Measurements from ENCODE around the gene GPT2. TPM values are rescaled to one million over a fixed set of nuclear protein-coding genes. Genes with fewer than 3 reads are reported as not detected.

GPT2 gene
- total RNA-seq, 1 experiment from 2014 or later, result 68.8 TPM

DNA sequence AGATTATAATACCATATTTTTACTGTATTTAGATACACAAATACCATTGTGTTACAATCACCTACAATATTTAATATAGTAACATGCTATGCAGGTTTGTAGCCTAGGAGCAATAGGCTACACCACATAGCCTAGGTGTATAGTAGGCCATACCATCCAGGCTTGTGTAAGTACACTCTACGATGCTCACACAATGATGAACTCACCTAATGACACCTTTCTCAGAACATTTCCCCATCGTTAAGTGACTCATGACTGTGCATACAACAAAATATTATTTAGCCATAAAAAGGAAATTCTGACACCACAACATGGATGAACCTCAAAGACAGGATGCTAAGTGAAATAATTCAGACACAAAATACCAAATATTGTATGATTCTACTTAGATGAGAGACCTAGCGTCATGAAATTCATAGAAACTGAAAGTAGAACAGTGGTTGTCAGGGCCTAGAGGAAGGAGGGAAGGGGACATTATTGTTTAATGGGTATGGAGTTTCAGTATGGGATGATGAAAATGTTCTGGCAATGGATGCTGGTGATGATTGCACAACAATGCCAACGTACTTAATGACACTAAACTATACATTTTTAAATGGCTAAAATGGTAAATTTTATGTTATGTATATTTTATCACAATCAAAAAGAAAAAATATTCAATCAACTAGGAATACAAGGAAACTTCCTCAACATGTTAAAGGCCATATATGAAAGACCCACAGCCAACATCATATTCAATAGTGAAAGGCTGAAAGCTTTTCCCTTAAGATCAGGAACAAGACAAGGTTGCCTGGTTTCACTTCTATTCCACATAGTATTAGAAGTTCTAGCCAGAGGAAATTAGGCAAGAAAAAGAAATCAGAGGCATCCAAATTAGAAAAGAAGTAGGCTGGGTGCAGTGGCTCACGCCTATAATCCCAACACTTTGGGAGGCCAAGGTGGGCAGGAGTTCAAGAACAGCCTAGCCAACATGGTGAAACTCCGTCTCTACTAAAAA, 47.3 kb upstream of the GPT2 start:
- Histone ChIP-seq H2AK5ac (ENCODE audit: insufficient read length, low read length) (no peak overlapping the region), H4K20me1 (ENCODE audit: control insufficient read depth, insufficient read depth, insufficient read length) (no peaks in the 10 kb centered on the region), H3K4me1 (ENCODE audit: insufficient read depth, low read length) (no peaks in the 10 kb centered on the region), H3K27me3 (ENCODE audit: insufficient read depth, low read length) (no peaks in the 10 kb centered on the region), H3K23me2 (ENCODE audit: insufficient read length, low read depth, low read length, poor library complexity, severe bottlenecking) (no peaks in the 10 kb centered on the region), H3K4ac (ENCODE audit: low read depth, low read length) (no peak overlapping the region), H3K79me1 (ENCODE audit: insufficient read depth, low read depth, low read length, poor library complexity, severe bottlenecking) (no peaks in the 10 kb centered on the region), H3T11ph (ENCODE audit: low read length) (no peak overlapping the region), H2BK5ac (ENCODE audit: insufficient read length, low read length) (no peak overlapping the region), H2BK20ac (ENCODE audit: low read depth, low read length, poor library complexity, severe bottlenecking) (no peak overlapping the region), H4K91ac (ENCODE audit: insufficient read length, low read depth, low read length) (no peak overlapping the region), H3K9me3 (ENCODE audit: control insufficient read depth, low read depth, low read length) (no peaks in the 10 kb centered on the region), H3K23ac (ENCODE audit: insufficient read length, low read depth, low read length) (no peak overlapping the region), H3K4me2 (ENCODE audit: insufficient read depth, insufficient read length, low read length) (no peak overlapping the region), H2BK12ac (ENCODE audit: insufficient read length, low read depth, low read length) (no peak overlapping the region), H2BK15ac (ENCODE audit: low read depth, low read length) (no peak overlapping the region), H3K14ac (ENCODE audit: insufficient read depth, low read length) (no peak overlapping the region), H3K27ac (ENCODE audit: insufficient read length, low read depth, low read length) (no peak overlapping the region), H4K8ac (replicated peaks; ENCODE audit: insufficient read length, low read depth, low read length) (no peak overlapping the region), H2BK120ac (ENCODE audit: low read depth, low read length, poor library complexity, severe bottlenecking) (no peak overlapping the region), H4K5ac (ENCODE audit: insufficient read length, low read depth, low read length) (no peak overlapping the region), H3K18ac (ENCODE audit: insufficient read length, low read depth, low read length) (no peak overlapping the region), H2AFZ (ENCODE audit: low read length) (no peak overlapping the region), H3K56ac (ENCODE audit: insufficient read length, low read depth, low read length) (no peak overlapping the region), H3K79me2 (ENCODE audit: insufficient read depth, low read length) (no peaks in the 10 kb centered on the region), H3K9ac (ENCODE audit: extremely low read depth, insufficient read length, low read length) (no peak overlapping the region)
- Mint-ChIP-seq H3K4me3 (no peak overlapping the region), H3K9me3 (peaks cover under 1 to 2% of the 10 kb centered on the region in 2 experiments; a peak in 3 of 5 replicates), H3K4me1 (no peaks in the 10 kb centered on the region), H3K36me3 (ENCODE audit: insufficient read depth in 1 of 3, low read depth in 3 of 3) (peaks cover 0 to 1% (median 0%) of the 10 kb centered on the region in 3 experiments; a peak in 1 of 7 replicates), H3K27me3 (ENCODE audit: low read depth) (peaks cover 3% of the 10 kb centered on the region; the same call in 1 of the 2 replicates), H3K27ac (no peak overlapping the region)
- WGBS (ENCODE audit: extremely low coverage, insufficient read length, low lambda C conversion rate), result no CpG with 5 or more reads among the region's 6 CpGs
- DNase-seq, result no peak
- TF ChIP-seq, protein P1, sequence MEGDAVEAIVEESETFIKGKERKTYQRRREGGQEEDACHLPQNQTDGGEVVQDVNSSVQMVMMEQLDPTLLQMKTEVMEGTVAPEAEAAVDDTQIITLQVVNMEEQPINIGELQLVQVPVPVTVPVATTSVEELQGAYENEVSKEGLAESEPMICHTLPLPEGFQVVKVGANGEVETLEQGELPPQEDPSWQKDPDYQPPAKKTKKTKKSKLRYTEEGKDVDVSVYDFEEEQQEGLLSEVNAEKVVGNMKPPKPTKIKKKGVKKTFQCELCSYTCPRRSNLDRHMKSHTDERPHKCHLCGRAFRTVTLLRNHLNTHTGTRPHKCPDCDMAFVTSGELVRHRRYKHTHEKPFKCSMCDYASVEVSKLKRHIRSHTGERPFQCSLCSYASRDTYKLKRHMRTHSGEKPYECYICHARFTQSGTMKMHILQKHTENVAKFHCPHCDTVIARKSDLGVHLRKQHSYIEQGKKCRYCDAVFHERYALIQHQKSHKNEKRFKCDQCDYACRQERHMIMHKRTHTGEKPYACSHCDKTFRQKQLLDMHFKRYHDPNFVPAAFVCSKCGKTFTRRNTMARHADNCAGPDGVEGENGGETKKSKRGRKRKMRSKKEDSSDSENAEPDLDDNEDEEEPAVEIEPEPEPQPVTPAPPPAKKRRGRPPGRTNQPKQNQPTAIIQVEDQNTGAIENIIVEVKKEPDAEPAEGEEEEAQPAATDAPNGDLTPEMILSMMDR (conservative IDR thresholded peaks at IDR 0.05), result no peak
